8988T (cell line): Measurements from ENCODE around the gene SLC25A11.

ENCODE experiments used
- DNase-seq: peaks from one replicate; pipeline ENCODE4 v3.0.0; 2011

SLC25A11 gene

GRCh38 chr17:4892499-4893221 is 47.2 kb downstream of the SLC25A11 start:
- DNase-seq: no peak

GRCh38 chr17:4891411-4892410 is 48.1 kb downstream of the SLC25A11 start:
- DNase-seq: no peak

- DNase-seq: no peak
Observed at GRCh38 chr17:4887581-4887980, 52.3 kb downstream of the SLC25A11 start.
